ENCODE data around the gene AQR. TPM values are rescaled to one million over a fixed set of nuclear protein-coding genes. Genes with fewer than 3 reads are reported as not detected.

AQR gene
- total RNA-seq, 1 experiment from 2014 or later = 54.4 TPM

- no peak overlapping the region for H4K5ac ChIP-seq (ENCODE audit: insufficient read length, low read depth, low read length)
- H3K4ac ChIP-seq (ENCODE audit: low read depth, low read length) = no peak overlapping the region
- no CpG with 5 or more reads among the region's 5 CpGs for WGBS (ENCODE audit: extremely low coverage, insufficient read length, low lambda C conversion rate)
- H2AK5ac ChIP-seq (ENCODE audit: insufficient read length, low read length) = no peak overlapping the region
- H3T11ph ChIP-seq (ENCODE audit: low read length) = no peak overlapping the region
- no peaks in the 10 kb centered on the region for H3K9me3 ChIP-seq (ENCODE audit: control insufficient read depth, low read depth, low read length)
- no peak overlapping the region for H3K4me2 ChIP-seq (ENCODE audit: insufficient read depth, insufficient read length, low read length)
- Mint-ChIP-seq H3K9me3 (peaks cover 20 to 23% of the 10 kb centered on the region in 2 experiments), H3K27ac (no peak overlapping the region), H3K4me1 (peaks cover 2 to 6% of the 10 kb centered on the region in 2 experiments; a peak in 2 of 4 replicates), H3K36me3 (ENCODE audit: insufficient read depth in 1 of 3, low read depth in 3 of 3) (peaks cover 55 to 77% (median 77%) of the 10 kb centered on the region in 3 experiments), H3K4me3 (no peak overlapping the region), H3K27me3 (ENCODE audit: low read depth) (no peaks in the 10 kb centered on the region)
- H3K14ac ChIP-seq (ENCODE audit: insufficient read depth, low read length) = no peak overlapping the region
- no peak overlapping the region for H2BK15ac ChIP-seq (ENCODE audit: low read depth, low read length)
- H2BK12ac ChIP-seq (ENCODE audit: insufficient read length, low read depth, low read length) = no peak overlapping the region
- no peak overlapping the region for H2BK20ac ChIP-seq (ENCODE audit: low read depth, low read length, poor library complexity, severe bottlenecking)
- H3K9ac ChIP-seq (ENCODE audit: extremely low read depth, insufficient read length, low read length) = no peak overlapping the region
- H3K27me3 ChIP-seq (ENCODE audit: insufficient read depth, low read length) = no peaks in the 10 kb centered on the region
- H3K27ac ChIP-seq (ENCODE audit: insufficient read length, low read depth, low read length) = no peak overlapping the region
- H4K20me1 ChIP-seq (ENCODE audit: control insufficient read depth, insufficient read depth, insufficient read length) = no peaks in the 10 kb centered on the region
- no peak overlapping the region for H3K23ac ChIP-seq (ENCODE audit: insufficient read length, low read depth, low read length)
- no peak overlapping the region for H2BK120ac ChIP-seq (ENCODE audit: low read depth, low read length, poor library complexity, severe bottlenecking)
- no peak overlapping the region for H4K91ac ChIP-seq (ENCODE audit: insufficient read length, low read depth, low read length)
- no peaks in the 10 kb centered on the region for H3K79me1 ChIP-seq (ENCODE audit: insufficient read depth, low read depth, low read length, poor library complexity, severe bottlenecking)
- no peak overlapping the region for H3K18ac ChIP-seq (ENCODE audit: insufficient read length, low read depth, low read length)
- no peak for DNase-seq
- no peak overlapping the region for H4K8ac ChIP-seq (replicated peaks; ENCODE audit: insufficient read length, low read depth, low read length)
- TF ChIP-seq, protein P1, sequence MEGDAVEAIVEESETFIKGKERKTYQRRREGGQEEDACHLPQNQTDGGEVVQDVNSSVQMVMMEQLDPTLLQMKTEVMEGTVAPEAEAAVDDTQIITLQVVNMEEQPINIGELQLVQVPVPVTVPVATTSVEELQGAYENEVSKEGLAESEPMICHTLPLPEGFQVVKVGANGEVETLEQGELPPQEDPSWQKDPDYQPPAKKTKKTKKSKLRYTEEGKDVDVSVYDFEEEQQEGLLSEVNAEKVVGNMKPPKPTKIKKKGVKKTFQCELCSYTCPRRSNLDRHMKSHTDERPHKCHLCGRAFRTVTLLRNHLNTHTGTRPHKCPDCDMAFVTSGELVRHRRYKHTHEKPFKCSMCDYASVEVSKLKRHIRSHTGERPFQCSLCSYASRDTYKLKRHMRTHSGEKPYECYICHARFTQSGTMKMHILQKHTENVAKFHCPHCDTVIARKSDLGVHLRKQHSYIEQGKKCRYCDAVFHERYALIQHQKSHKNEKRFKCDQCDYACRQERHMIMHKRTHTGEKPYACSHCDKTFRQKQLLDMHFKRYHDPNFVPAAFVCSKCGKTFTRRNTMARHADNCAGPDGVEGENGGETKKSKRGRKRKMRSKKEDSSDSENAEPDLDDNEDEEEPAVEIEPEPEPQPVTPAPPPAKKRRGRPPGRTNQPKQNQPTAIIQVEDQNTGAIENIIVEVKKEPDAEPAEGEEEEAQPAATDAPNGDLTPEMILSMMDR (conservative IDR thresholded peaks at IDR 0.05) = no peak
- no peaks in the 10 kb centered on the region for H3K23me2 ChIP-seq (ENCODE audit: insufficient read length, low read depth, low read length, poor library complexity, severe bottlenecking)
- H3K4me1 ChIP-seq (ENCODE audit: insufficient read depth, low read length) = no peaks in the 10 kb centered on the region
- no peak overlapping the region for H2AFZ ChIP-seq (ENCODE audit: low read length)
- no peak overlapping the region for H2BK5ac ChIP-seq (ENCODE audit: insufficient read length, low read length)
- H3K56ac ChIP-seq (ENCODE audit: insufficient read length, low read depth, low read length) = no peak overlapping the region
- H3K79me2 ChIP-seq (ENCODE audit: insufficient read depth, low read length) = no peaks in the 10 kb centered on the region
Measured at GRCh38 chr15:34896183-34896582, 73.4 kb downstream of the AQR start.
